OCI-LY1 (cell line): ENCODE results near the gene EVI2A.

Experiments used
- H2AFZ ChIP-seq: fragments of 200-600 bp; sonication (generic), shearing (Covaris generic); 2 replicates; pipeline ENCODE4 v1.6.0; 2014; ENCODE audit warnings: antibody characterized with exemption, mild to moderate bottlenecking, low read length
- H3F3A ChIP-seq: fragments of 200-600 bp; sonication (generic), shearing (Covaris generic); 2 replicates; pipeline ENCODE4 v1.6.0; 2014; ENCODE audit warnings: mild to moderate bottlenecking, antibody characterized with exemption, low read length, moderate library complexity; ENCODE audit not compliant: insufficient read depth
- H3K27ac ChIP-seq: fragments of 200-600 bp; sonication (generic); 2 replicates; pipeline ENCODE4 v1.5.1; 2014; ENCODE audit warnings: low read length, mixed run types, mild to moderate bottlenecking, low read depth; ENCODE audit not compliant: poor library complexity, severe bottlenecking
- H3K27me3 ChIP-seq: fragments of 200-600 bp; sonication (generic); 2 replicates; pipeline ENCODE4 v1.6.0; 2014; ENCODE audit warnings: antibody characterized with exemption, mild to moderate bottlenecking, low read length, moderate library complexity; ENCODE audit not compliant: insufficient read depth
- H3K36me3 ChIP-seq: fragments of 200-600 bp; sonication (generic); 2 replicates; pipeline ENCODE4 v1.6.1; 2014; ENCODE audit warnings: mild to moderate bottlenecking, antibody characterized with exemption, low read length, moderate library complexity, mixed read lengths; ENCODE audit not compliant: insufficient read depth
- H3K4me1 ChIP-seq: fragments of 200-600 bp; sonication (generic); 2 replicates; pipeline ENCODE4 v1.5.1; 2014; ENCODE audit warnings: mild to moderate bottlenecking, low read length, moderate library complexity; ENCODE audit not compliant: insufficient read depth, severe bottlenecking
- H3K4me2 ChIP-seq: fragments of 200-600 bp; sonication (generic), shearing (Covaris generic); 2 replicates; pipeline ENCODE4 v1.6.1; 2014; ENCODE audit warnings: low read length
- H3K4me3 ChIP-seq: fragments of 200-600 bp; sonication (generic); 2 replicates; pipeline ENCODE4 v1.5.1; 2014; ENCODE audit warnings: low read length, low read depth, mild to moderate bottlenecking, mixed read lengths; ENCODE audit not compliant: poor library complexity, severe bottlenecking
- H3K79me2 ChIP-seq: fragments of 200-600 bp; shearing (Covaris generic); 2 replicates; pipeline ENCODE4 v1.6.1; 2016; ENCODE audit warnings: mixed run types, low read length, mixed read lengths; ENCODE audit not compliant: insufficient read depth
- H3K9ac ChIP-seq: fragments of 200-600 bp; sonication (generic), shearing (Covaris generic); 2 replicates; pipeline ENCODE4 v1.6.1; 2014; ENCODE audit warnings: mild to moderate bottlenecking, low read length, mixed read lengths
- H3K9me2 ChIP-seq: fragments of 200-600 bp; sonication (generic), shearing (Covaris generic); 2 replicates; pipeline ENCODE4 v1.6.1; 2014; ENCODE audit warnings: low read depth, mild to moderate bottlenecking, low read length, mixed read lengths
- H3K9me3 ChIP-seq: fragments of 200-600 bp; shearing (Covaris generic); 2 replicates; pipeline ENCODE4 v1.6.1; 2014; ENCODE audit warnings: low read length, mixed read lengths
- H4K20me1 ChIP-seq: fragments of 200-600 bp; sonication (generic), shearing (Covaris generic); 2 replicates; pipeline ENCODE4 v1.6.0; 2016; ENCODE audit warnings: mild to moderate bottlenecking, low read length; ENCODE audit not compliant: insufficient read depth
- CTCF ChIP-seq: fragments of 200-600 bp; sonication (generic), shearing (Covaris generic); IDR thresholded peaks from 2 replicates; pipeline ENCODE4 v1.5.1; 2017; ENCODE audit warnings: mild to moderate bottlenecking, antibody characterized with exemption, low read length, moderate library complexity, mixed read lengths
- EZH2 ChIP-seq: fragments of 200-600 bp; sonication (generic), shearing (Covaris generic); IDR thresholded peaks from 2 replicates; pipeline ENCODE4 v1.8.0; 2017; ENCODE audit warnings: borderline replicate concordance, mixed run types, mild to moderate bottlenecking, antibody characterized with exemption, low read length, moderate library complexity, mixed read lengths

EVI2A gene

DNA sequence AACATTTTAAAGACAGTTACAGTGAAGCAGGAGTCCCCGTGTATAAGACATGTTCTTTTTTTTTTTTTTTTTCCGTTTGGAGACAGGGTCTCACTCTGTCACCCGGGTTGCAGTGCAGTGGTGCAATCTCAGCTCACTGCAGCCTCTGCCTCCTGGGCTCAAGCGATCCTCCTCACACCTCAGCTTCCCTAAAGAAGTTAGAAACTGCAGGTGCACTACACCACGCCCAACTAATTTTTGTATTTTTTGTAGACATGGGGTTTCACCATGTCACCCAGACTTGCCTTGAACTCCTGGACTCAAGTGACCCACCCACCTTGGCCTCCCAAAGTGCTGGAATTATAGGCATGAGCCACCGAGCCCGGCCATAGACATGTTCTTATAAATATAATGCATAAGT is 10.5 kb downstream of the EVI2A start:
- H2AFZ ChIP-seq, result no peak overlapping the region
- H4K20me1 ChIP-seq, result no peaks in the 10 kb centered on the region
- H3K4me2 ChIP-seq, result peak overlapping the region; percentile 91
- H3K36me3 ChIP-seq, result peaks cover 24% of the 10 kb centered on the region
- H3K4me1 ChIP-seq, result peaks cover 74% of the 10 kb centered on the region
- H3K9me2 ChIP-seq, result no peaks in the 10 kb centered on the region
- peak overlapping the region; percentile 82 for H3K9ac ChIP-seq
- H3F3A ChIP-seq, result peaks cover 11% of the 10 kb centered on the region
- H3K79me2 ChIP-seq, result peaks cover 39% of the 10 kb centered on the region
- no peaks in the 10 kb centered on the region for H3K9me3 ChIP-seq
- no peaks in the 10 kb centered on the region for H3K27me3 ChIP-seq
- no peak for TF ChIP-seq CTCF
- no peak for TF ChIP-seq EZH2
- H3K4me3 ChIP-seq, result peak overlapping the region; percentile 58
- H3K27ac ChIP-seq, result peak overlapping the region; percentile 98

DNA sequence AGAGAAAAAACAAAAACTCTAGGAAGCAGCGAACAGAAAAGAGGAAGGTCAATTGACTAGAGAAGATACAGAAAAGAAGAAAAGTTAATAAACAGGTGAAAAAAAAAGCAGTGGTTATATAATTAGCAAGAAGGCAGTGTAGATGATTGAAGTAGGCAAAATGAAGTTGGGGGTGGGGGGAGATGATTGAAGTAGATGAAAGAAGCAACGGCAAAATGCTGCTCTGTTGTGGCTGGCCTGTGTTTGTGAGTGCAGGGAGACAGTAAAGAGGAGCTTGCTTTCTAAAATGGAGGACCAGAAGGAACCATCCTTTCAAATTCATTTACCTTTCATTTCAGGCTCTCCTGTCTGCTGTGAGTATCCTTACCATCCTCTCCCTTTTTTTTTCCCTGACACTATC is 11.2 kb downstream of the EVI2A start:
- H3K79me2 ChIP-seq, result peaks cover 39% of the 10 kb centered on the region
- H3K4me1 ChIP-seq, result peaks cover 68% of the 10 kb centered on the region
- peaks cover 11% of the 10 kb centered on the region for H3F3A ChIP-seq

GRCh38 chr17:31309556-31309955 is 11.9 kb downstream of the EVI2A start:
- peak overlapping the region; percentile 91 for H3K4me2 ChIP-seq
- H2AFZ ChIP-seq, result no peak overlapping the region
- H3K27me3 ChIP-seq, result no peaks in the 10 kb centered on the region
- no peaks in the 10 kb centered on the region for H4K20me1 ChIP-seq
- no peak for TF ChIP-seq EZH2
- TF ChIP-seq CTCF, result no peak
- peaks cover 61% of the 10 kb centered on the region for H3K4me1 ChIP-seq
- H3K27ac ChIP-seq, result peak overlapping the region; percentile 98
- no peaks in the 10 kb centered on the region for H3K9me3 ChIP-seq
- H3K4me3 ChIP-seq, result peak overlapping the region; percentile 58
- peaks cover 33% of the 10 kb centered on the region for H3K36me3 ChIP-seq
- H3K9ac ChIP-seq, result peak overlapping the region; percentile 82
- no peaks in the 10 kb centered on the region for H3K9me2 ChIP-seq
- H3K79me2 ChIP-seq, result peaks cover 39% of the 10 kb centered on the region
- peaks cover 11% of the 10 kb centered on the region for H3F3A ChIP-seq

More for the DNA sequence above, 11.2 kb downstream of the EVI2A start:
- Histone ChIP-seq H3K27me3 (no peaks in the 10 kb centered on the region), H3K9ac (peak overlapping the region; percentile 82), H2AFZ (no peak overlapping the region), H3K36me3 (peaks cover 26% of the 10 kb centered on the region), H3K4me2 (peak overlapping the region; percentile 91), H3K9me2 (no peaks in the 10 kb centered on the region), H3K9me3 (no peaks in the 10 kb centered on the region), H3K4me3 (peak overlapping the region; percentile 58), H4K20me1 (no peaks in the 10 kb centered on the region), H3K27ac (peak overlapping the region; percentile 98)
- TF ChIP-seq EZH2 (no peak), CTCF (no peak)
